Stimulated activated CD4-positive, alpha-beta T cell treated with anti-CD3 and anti-CD28 coated beads, TNF-alpha, amount 100 ng/mL, for 24 hours (primary cell): Measurements from ENCODE around the gene CPSF4.

Experiments
- DNase-seq, 3 experiments: peaks; one replicate each; pipeline ENCODE4 v3.0.0-alpha.2; 2020; ENCODE audit warnings: low read depth in 3 of 3

The CPSF4 gene

GRCh38 chr7:99448855-99449254, 10.1 kb downstream of the CPSF4 start:
- no peak for DNase-seq

- DNase-seq, result no peak
Observed at GRCh38 chr7:99449326-99449725, 10.6 kb downstream of the CPSF4 start.

GRCh38 chr7:99451936-99452335, 13.2 kb downstream of the CPSF4 start:
- DNase-seq, result no peak

GRCh38 chr7:99452541-99452940, 13.8 kb downstream of the CPSF4 start:
- DNase-seq, result no peak

GRCh38 chr7:99453105-99453504, 14.4 kb downstream of the CPSF4 start:
- DNase-seq, result no peak

- no peak for DNase-seq
Observed at GRCh38 chr7:99455874-99456273, 17.1 kb downstream of the CPSF4 start.

- no peak for DNase-seq
Observed at GRCh38 chr7:99456288-99456687, 17.5 kb downstream of the CPSF4 start.

GRCh38 chr7:99457050-99457649, 18.4 kb downstream of the CPSF4 start:
- no peak for DNase-seq

- no peak for DNase-seq
Observed at GRCh38 chr7:99457650-99458493, 19.1 kb downstream of the CPSF4 start.

- no peak for DNase-seq
Observed at GRCh38 chr7:99459087-99459486, 20.3 kb downstream of the CPSF4 start.

- DNase-seq, result no peak
Observed at GRCh38 chr7:99460651-99461050, 21.9 kb downstream of the CPSF4 start.

GRCh38 chr7:99461221-99461620, 22.5 kb downstream of the CPSF4 start:
- no peak for DNase-seq

GRCh38 chr7:99465421-99465768, 26.7 kb downstream of the CPSF4 start:
- DNase-seq, result no peak

GRCh38 chr7:99468336-99468918, 29.7 kb downstream of the CPSF4 start:
- no peak for DNase-seq

- no peak for DNase-seq
Observed at GRCh38 chr7:99469381-99470065, 30.8 kb downstream of the CPSF4 start.

- peak; percentile 96 to 98 (median 97) for DNase-seq
Observed at GRCh38 chr7:99472561-99473314, 34.0 kb downstream of the CPSF4 start, which contains the start of gene ZNF789. Gene ZNF789 (plus strand): TSS chr7:99472890. CDS start chr7:99476457, 3,567 bp downstream.

GRCh38 chr7:99473315-99473596, 34.5 kb downstream of the CPSF4 start:
- DNase-seq, result no peak

- no peak for DNase-seq
Observed at GRCh38 chr7:99476107-99476506, 37.4 kb downstream of the CPSF4 start.

- DNase-seq, result no peak
Observed at GRCh38 chr7:99478464-99479440, 40.0 kb downstream of the CPSF4 start.

- DNase-seq, result no peak
Observed at GRCh38 chr7:99485094-99485493, 46.4 kb downstream of the CPSF4 start.

GRCh38 chr7:99489235-99489634, 50.5 kb downstream of the CPSF4 start:
- DNase-seq, result no peak
